Measurements from ENCODE around the gene BRSK1.

- TF ChIP-seq GATA2 (IDR thresholded peaks at IDR 0.05; ENCODE audit: low read depth, low read length) = no peak
- no peak for TF ChIP-seq GATA3 (IDR thresholded peaks at IDR 0.05; ENCODE audit: low read depth, low read length)
These were observed 38.5 kb downstream of the BRSK1 start for GRCh38 chr19:55322204-55322885.
